Sigmoid colon (tissue), 4 donors: ENCODE measurements around the gene PLK3.

ENCODE experiments used
- EP300 ChIP-seq, 4 donors: sonication (generic); formaldehyde crosslinking; IDR thresholded peaks; one replicate each; pipeline ENCODE4 v1.6.1; 2017; ENCODE audit warnings: antibody characterized with exemption in 4 of 4
- POLR2A ChIP-seq, 2 donors: fragments of 450-650 bp; IDR thresholded peaks; one replicate each; pipeline ENCODE4 v1.6.1; 2016; ENCODE audit warnings: antibody characterized with exemption in 2 of 2, mild to moderate bottlenecking in 2 of 2, moderate library complexity in 2 of 2
- POLR2AphosphoS5 ChIP-seq, 4 donors: sonication (generic); formaldehyde crosslinking; IDR thresholded peaks; one replicate each; pipeline ENCODE4 v1.6.1; 2017; ENCODE audit warnings: antibody characterized with exemption in 4 of 4
- TF ChIP-seq, protein P1 (sequence below), 4 experiments: fragments of 450-650 bp in 3 of 4; fragments of 200-600 bp in 1 of 4; IDR thresholded peaks; one replicate each; pipeline ENCODE4 v1.5.1; 2016 to 2019; ENCODE audit warnings: antibody characterized with exemption in 4 of 4, mild to moderate bottlenecking in 3 of 4, moderate library complexity in 2 of 4

DNA sequence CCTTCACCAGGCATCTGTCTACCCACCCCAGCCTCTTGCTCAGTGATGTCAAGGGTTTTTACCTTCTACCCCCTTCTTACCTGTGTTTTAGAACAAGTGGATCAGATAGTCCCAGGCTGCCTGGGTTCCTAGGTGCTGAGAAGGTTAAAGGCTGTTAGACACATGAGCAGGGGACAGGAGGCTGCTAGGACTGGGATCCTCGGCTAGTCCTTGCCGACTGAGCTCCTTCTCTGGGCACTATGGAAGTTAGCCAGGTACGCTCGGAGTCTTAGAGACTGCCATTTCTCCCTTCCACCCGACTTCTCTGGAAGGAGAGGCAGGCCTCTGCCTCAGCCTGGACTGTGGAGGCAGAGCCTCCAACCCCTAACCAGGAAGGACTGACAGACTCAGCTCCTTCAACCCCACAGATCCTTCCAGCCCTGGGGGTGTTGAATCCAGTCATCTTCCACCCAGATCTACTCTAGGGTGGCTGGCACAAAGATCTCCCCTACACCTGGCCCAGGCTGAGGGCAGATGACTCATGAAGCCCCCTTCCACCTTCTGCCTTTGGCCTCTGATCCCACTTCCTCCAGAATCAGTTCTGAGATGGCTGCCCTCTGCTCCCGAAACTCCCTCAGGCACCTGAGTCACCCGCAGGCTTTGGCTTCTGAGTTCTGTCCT is 6.7 kb downstream of the PLK3 start, which contains the start of gene DYNLT4:
- no peak for TF ChIP-seq POLR2A (IDR thresholded peaks at IDR 0.05)
- TF ChIP-seq, protein P1, sequence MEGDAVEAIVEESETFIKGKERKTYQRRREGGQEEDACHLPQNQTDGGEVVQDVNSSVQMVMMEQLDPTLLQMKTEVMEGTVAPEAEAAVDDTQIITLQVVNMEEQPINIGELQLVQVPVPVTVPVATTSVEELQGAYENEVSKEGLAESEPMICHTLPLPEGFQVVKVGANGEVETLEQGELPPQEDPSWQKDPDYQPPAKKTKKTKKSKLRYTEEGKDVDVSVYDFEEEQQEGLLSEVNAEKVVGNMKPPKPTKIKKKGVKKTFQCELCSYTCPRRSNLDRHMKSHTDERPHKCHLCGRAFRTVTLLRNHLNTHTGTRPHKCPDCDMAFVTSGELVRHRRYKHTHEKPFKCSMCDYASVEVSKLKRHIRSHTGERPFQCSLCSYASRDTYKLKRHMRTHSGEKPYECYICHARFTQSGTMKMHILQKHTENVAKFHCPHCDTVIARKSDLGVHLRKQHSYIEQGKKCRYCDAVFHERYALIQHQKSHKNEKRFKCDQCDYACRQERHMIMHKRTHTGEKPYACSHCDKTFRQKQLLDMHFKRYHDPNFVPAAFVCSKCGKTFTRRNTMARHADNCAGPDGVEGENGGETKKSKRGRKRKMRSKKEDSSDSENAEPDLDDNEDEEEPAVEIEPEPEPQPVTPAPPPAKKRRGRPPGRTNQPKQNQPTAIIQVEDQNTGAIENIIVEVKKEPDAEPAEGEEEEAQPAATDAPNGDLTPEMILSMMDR (IDR thresholded peaks at IDR 0.05) = no peak
- peak in 3 of 4 donors; percentile 44 to 58 (median 49) for TF ChIP-seq POLR2AphosphoS5 (IDR thresholded peaks at IDR 0.05)
- no peak for TF ChIP-seq EP300 (IDR thresholded peaks at IDR 0.05)
